Smooth muscle cell (in vitro differentiated cells): ENCODE data around the gene ACP2. TPM values are rescaled to one million over a fixed set of nuclear protein-coding genes. Genes with fewer than 3 reads are reported as not detected.
A peak's percentile ranks its signal among the peaks of the same experiment; 100 is the strongest.

Source experiments
- DNase-seq: peaks from one replicate; lab custom pipeline; 2025; ENCODE audit not compliant: unreplicated experiment; lab: John Stamatoyannopoulos, UW
- H2AFZ ChIP-seq: fragments of 200-600 bp; sonication (generic); 2 replicates; pipeline ENCODE4 v1.6.0; 2016; ENCODE audit warnings: antibody characterized with exemption, low read depth, mild to moderate bottlenecking
- H3F3A ChIP-seq: fragments of 200-600 bp; sonication (generic); 2 replicates; pipeline ENCODE4 v1.6.0; 2017; ENCODE audit warnings: antibody characterized with exemption, low read depth
- H3K27ac ChIP-seq: fragments of 200-600 bp; sonication (generic); 2 replicates; pipeline ENCODE4 v1.5.1; 2016; ENCODE audit warnings: low read depth, mild to moderate bottlenecking
- H3K27me3 ChIP-seq: fragments of 200-600 bp; sonication (generic); 2 replicates; pipeline ENCODE4 v1.6.1; 2016; ENCODE audit warnings: low read depth, mild to moderate bottlenecking
- H3K36me3 ChIP-seq: fragments of 200-600 bp; sonication (generic); 2 replicates; pipeline ENCODE4 v1.5.1; 2016; ENCODE audit warnings: low read depth
- H3K4me1 ChIP-seq: fragments of 200-600 bp; sonication (generic); 2 replicates; pipeline ENCODE4 v1.5.1; 2016; ENCODE audit warnings: low read depth
- H3K4me2 ChIP-seq: fragments of 200-600 bp; sonication (generic); 2 replicates; pipeline ENCODE4 v1.6.0; 2016; ENCODE audit warnings: mild to moderate bottlenecking
- H3K4me3 ChIP-seq: fragments of 200-600 bp; sonication (generic); 2 replicates; pipeline ENCODE4 v1.5.1; 2016; ENCODE audit warnings: mild to moderate bottlenecking
- H3K79me2 ChIP-seq: fragments of 200-600 bp; sonication (generic); 2 replicates; pipeline ENCODE4 v1.6.0; 2016; ENCODE audit warnings: low read depth, mild to moderate bottlenecking
- H3K9ac ChIP-seq: fragments of 200-600 bp; sonication (generic); 2 replicates; pipeline ENCODE4 v1.6.0; 2016; ENCODE audit warnings: low read depth
- H3K9me3 ChIP-seq: fragments of 200-600 bp; sonication (generic); replicated peaks from 2 replicates; pipeline ENCODE4 v1.5.1; 2016; ENCODE audit warnings: low read depth
- H4K20me1 ChIP-seq: fragments of 200-600 bp; sonication (generic); 2 replicates; pipeline ENCODE4 v1.6.0; 2016; ENCODE audit warnings: low read depth
- CTCF ChIP-seq: fragments of 200-600 bp; sonication (generic); IDR thresholded peaks from 2 replicates; pipeline ENCODE4 v1.5.1; 2017; ENCODE audit warnings: borderline replicate concordance, mild to moderate bottlenecking, antibody characterized with exemption; ENCODE audit not compliant: insufficient read depth, poor library complexity, severe bottlenecking
- WGBS: methylation state at CpG from one replicate; pipeline ENCODE4 v1.1.7; 2016; ENCODE audit warnings: low lambda C conversion rate; 5-methylcytosine and 5-hydroxymethylcytosine counted together
- polyA plus RNA-seq: library from polyadenylated mRNA; unstranded; fragments of >200 nt; fragmentation: Nextera tagmentation; extraction: Ambion mirVana; gene quantifications from 2 replicates; pipeline ENCODE4 v1.2.1, GENCODE V29; 2016
- total RNA-seq: library from RNA; depleted of rRNA; stranded (reverse); fragments of >200 nt; gene quantifications from 2 replicates; pipeline ENCODE4 v1.2.3, GENCODE V29; 2014

Gene ACP2
- total and polyA plus RNA-seq, 2 experiments from 2014 or later = 26.3 to 62.4 TPM

- TF ChIP-seq CTCF = no peak
- H3K4me2 ChIP-seq = peak within 1 kb of the TSS; percentile 91
- H3F3A ChIP-seq = peaks cover 18% of the 10 kb centered on the region
- peak within 1 kb of the TSS; percentile 88 for H3K27ac ChIP-seq
- peaks cover 27% of the 10 kb centered on the region for H3K4me1 ChIP-seq
- WGBS = under 1% methylated on average over 32 of the region's 57 CpGs
- peak within 1 kb of the TSS; percentile 80 for H3K4me3 ChIP-seq
- H3K9ac ChIP-seq = peak within 1 kb of the TSS; percentile 78
- H4K20me1 ChIP-seq = peaks cover 45% of the 10 kb centered on the region
- H3K79me2 ChIP-seq = peaks cover 44% of the 10 kb centered on the region
- peak; percentile 94 for DNase-seq
- no peaks in the 10 kb centered on the region for H3K27me3 ChIP-seq
- H2AFZ ChIP-seq = peak within 1 kb of the TSS; percentile 60
- no peaks in the 10 kb centered on the region for H3K36me3 ChIP-seq
- H3K9me3 ChIP-seq = no peaks in the 10 kb centered on the region
Measured at GRCh38 chr11:47269829-47270305, 21.3 kb upstream of the ACP2 start, which contains the start of gene MADD. TSS of gene MADD (plus strand) at chr11:47270133.

- H3K4me2 ChIP-seq = peak overlapping the region; percentile 91
- H3K27ac ChIP-seq = peak overlapping the region; percentile 88
- peaks cover 39% of the 10 kb centered on the region for H4K20me1 ChIP-seq
- H3K9me3 ChIP-seq = no peaks in the 10 kb centered on the region
- WGBS = under 1% methylated on average over 28 of the region's 52 CpGs
- DNase-seq = peak; percentile 94
- no peaks in the 10 kb centered on the region for H3K36me3 ChIP-seq
- H3K27me3 ChIP-seq = no peaks in the 10 kb centered on the region
- H2AFZ ChIP-seq = peak overlapping the region; percentile 60
- TF ChIP-seq CTCF = no peak
- H3K9ac ChIP-seq = peak overlapping the region; percentile 78
- H3K79me2 ChIP-seq = peaks cover 38% of the 10 kb centered on the region
- H3K4me3 ChIP-seq = peak overlapping the region; percentile 80
- H3F3A ChIP-seq = peaks cover 24% of the 10 kb centered on the region
- peaks cover 27% of the 10 kb centered on the region for H3K4me1 ChIP-seq
Measured at GRCh38 chr11:47269002-47269828, 20.6 kb upstream of the ACP2 start.

- no peaks in the 10 kb centered on the region for H3K9me3 ChIP-seq
- H3K27me3 ChIP-seq = no peaks in the 10 kb centered on the region
- no peak for TF ChIP-seq CTCF
- H3F3A ChIP-seq = peaks cover 28% of the 10 kb centered on the region
- peak overlapping the region; percentile 88 for H3K27ac ChIP-seq
- peaks cover 27% of the 10 kb centered on the region for H3K4me1 ChIP-seq
- peaks cover 32% of the 10 kb centered on the region for H3K79me2 ChIP-seq
- H3K4me2 ChIP-seq = peak overlapping the region; percentile 91
- no peaks in the 10 kb centered on the region for H3K36me3 ChIP-seq
- H2AFZ ChIP-seq = peak overlapping the region; percentile 60
- DNase-seq = no peak
- WGBS = 44% methylated on average over 13 of the region's 13 CpGs
- H3K4me3 ChIP-seq = peak overlapping the region; percentile 80
- H3K9ac ChIP-seq = peak overlapping the region; percentile 55
- H4K20me1 ChIP-seq = peaks cover 32% of the 10 kb centered on the region
Measured at GRCh38 chr11:47268448-47269001, 19.9 kb upstream of the ACP2 start.
